Mononuclear cell (primary cell): ENCODE results near the gene KCNAB1. TPM values are rescaled to one million over a fixed set of nuclear protein-coding genes. Genes with fewer than 3 reads are reported as not detected.
"Not testable (repeated sequence)": the region's sequence is repeated elsewhere in the genome, so short reads cannot be mapped to it uniquely, and the experiment has no call there.

Experiments
- H3K27me3 ChIP-seq: 2 replicates; pipeline ENCODE4 v1.6.0; 2011; ENCODE audit warnings: low read length, control low read depth; ENCODE audit not compliant: insufficient read depth
- H3K4me1 ChIP-seq: 2 replicates; pipeline ENCODE4 v1.5.1; 2011; ENCODE audit warnings: mild to moderate bottlenecking, low read length, control low read depth; ENCODE audit not compliant: insufficient read depth
- H3K4me3 ChIP-seq: 2 replicates; pipeline ENCODE4 v1.5.1; 2011; ENCODE audit warnings: mild to moderate bottlenecking, low read length, moderate library complexity
- H3K9me3 ChIP-seq: 2 replicates; pipeline ENCODE4 v1.5.1; 2011; ENCODE audit warnings: low read depth, mild to moderate bottlenecking, control low read depth, low read length
- total RNA-seq: library from RNA; depleted of rRNA; stranded (reverse); fragments of >200 nt; gene quantifications from one replicate; pipeline ENCODE4 v1.2.3, GENCODE V29; 2012

Gene KCNAB1
- total RNA-seq: not detected

DNA sequence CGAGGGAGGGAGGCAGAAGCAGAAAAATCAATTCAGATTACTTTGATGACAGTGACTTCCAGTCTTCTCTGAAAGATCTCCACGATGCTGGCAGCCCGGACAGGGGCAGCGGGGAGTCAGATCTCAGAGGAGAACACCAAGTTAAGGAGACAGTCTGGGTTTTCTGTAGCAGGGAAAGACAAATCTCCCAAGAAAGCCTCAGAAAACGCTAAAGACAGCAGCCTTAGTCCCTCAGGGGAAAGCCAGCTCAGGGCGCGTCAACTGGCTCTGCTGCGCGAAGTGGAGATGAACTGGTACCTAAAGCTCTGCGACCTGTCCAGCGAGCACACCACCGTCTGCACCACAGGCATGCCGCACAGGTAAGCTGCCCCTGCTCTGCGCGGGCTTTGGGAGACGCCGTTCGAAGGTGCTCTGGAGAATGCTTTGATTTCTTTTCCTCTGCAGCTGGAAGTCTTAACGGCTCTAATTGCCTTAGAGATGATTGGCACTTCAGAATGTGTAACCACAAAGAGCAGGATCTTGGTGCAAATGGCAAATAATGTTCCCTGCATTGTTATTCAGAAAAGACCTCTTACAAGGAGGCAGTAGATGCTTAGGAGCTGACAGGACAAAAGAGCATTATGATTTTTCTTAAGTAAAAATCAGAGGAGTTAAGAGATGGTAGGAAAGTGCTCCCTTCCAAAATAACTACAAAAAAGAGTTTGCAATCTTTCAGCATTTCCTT, at the start of gene KCNAB1:
KCNAB1 (plus strand) TSS at position 51 of the 724 bp plus-strand sequence.
- no peaks in the 10 kb centered on the region for H3K9me3 ChIP-seq
- no peaks in the 10 kb centered on the region for H3K4me1 ChIP-seq
- H3K27me3 ChIP-seq: no peaks in the 10 kb centered on the region
- H3K4me3 ChIP-seq: no peak within 1 kb of the TSS

DNA sequence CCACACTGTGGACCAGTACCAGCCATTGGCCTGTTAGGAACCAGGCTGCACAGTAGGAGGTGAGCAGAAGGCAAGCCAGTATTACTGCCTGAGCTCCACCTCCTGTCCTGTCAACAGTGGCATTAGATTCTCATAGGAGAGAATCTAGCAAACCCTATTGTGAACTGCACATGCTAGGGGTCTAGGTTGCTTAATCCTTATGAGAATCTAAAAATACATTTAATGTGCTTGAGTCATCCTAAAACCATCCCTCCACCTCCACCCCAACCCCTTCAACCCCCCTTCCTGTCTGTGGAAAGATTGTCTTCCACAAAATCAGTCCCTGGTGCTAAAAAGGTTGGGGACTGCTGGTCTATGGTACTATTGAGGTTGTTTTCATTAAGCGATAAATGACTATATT, 49.3 kb upstream of the KCNAB1 start:
- Histone ChIP-seq H3K4me3 (no peak overlapping the region), H3K27me3 (no peaks in the 10 kb centered on the region), H3K9me3 (no peaks in the 10 kb centered on the region), H3K4me1 (no peaks in the 10 kb centered on the region)

DNA sequence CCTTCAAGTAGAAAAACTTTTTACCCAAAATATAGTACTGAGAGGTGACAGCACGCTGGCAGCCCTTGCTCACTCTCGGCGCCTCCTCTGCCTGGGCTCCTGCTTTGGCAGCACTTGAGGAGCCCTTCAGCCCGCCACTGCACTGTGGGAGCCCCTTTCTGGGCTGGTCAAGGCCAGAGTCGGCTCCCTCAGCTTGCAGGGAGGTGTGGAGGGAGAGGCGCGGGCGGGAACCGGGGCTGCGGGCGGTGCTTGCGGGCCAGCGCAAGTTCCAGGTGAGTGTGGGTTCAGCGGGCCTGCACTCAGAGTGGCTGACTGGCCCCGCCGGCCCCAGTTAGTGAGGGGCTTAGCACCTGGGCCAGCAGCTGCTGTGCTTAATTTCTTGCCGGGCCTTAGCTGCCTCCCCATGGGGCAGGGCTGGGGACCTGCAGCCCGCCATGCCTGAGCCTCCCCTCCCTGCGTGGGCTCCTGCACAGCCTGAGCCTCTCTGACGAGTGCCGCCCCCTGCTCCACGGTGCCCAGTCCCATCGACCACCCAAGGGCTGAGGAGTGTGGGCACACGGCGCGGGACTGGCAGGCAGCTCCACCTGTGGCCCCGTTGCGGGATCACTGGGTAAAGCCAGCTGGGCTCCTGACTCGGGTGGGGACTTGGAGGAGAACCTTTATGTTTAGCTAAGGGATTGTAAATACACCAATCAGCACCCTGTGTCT, 47.3 kb upstream of the KCNAB1 start:
- not testable (repeated sequence) for H3K4me3 ChIP-seq, H3K9me3 ChIP-seq, H3K27me3 ChIP-seq, H3K4me1 ChIP-seq

DNA sequence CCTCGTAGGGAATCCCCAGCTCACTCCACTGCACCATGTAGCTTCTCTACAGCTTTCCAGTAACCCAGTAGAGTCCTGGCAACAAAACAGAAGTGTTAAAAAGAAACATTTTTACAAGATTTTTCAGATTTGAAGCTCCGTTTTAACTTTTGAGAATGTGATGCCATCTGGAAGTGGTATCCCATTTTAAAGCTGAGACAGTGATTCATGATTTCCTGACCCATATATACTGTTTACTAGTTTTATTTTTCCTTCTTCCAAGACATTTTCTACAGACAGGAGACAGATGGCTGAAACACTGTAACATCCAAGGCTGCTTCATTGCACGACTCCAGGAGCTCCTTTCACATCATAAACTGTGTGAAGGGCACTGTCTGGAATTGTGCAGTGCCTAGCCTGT, 30.3 kb upstream of the KCNAB1 start:
- no peaks in the 10 kb centered on the region for H3K27me3 ChIP-seq
- no peak overlapping the region for H3K4me3 ChIP-seq
- H3K9me3 ChIP-seq: no peaks in the 10 kb centered on the region
- H3K4me1 ChIP-seq: no peaks in the 10 kb centered on the region

DNA sequence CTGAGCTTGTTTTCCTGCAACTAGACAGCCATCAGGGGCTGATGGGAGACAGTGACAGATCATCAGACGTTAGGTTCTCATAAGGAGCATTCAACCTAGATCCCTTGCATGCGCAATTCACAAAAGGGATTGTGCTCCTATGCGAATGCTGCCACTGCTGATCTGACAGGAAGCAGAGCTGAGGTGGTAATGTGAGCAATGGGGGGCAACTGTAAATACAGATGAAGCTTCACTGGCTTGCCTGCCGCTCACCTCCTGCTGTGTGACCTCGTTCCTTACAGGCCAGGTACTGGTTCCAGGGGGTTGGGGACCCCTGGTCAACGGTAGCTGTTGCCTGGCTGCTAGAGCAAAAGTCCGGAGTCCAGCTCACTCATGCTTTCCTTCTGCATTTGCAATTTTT, 26.4 kb upstream of the KCNAB1 start:
- no peaks in the 10 kb centered on the region for H3K27me3 ChIP-seq
- no peak overlapping the region for H3K4me3 ChIP-seq
- no peaks in the 10 kb centered on the region for H3K9me3 ChIP-seq
- H3K4me1 ChIP-seq: no peaks in the 10 kb centered on the region

DNA sequence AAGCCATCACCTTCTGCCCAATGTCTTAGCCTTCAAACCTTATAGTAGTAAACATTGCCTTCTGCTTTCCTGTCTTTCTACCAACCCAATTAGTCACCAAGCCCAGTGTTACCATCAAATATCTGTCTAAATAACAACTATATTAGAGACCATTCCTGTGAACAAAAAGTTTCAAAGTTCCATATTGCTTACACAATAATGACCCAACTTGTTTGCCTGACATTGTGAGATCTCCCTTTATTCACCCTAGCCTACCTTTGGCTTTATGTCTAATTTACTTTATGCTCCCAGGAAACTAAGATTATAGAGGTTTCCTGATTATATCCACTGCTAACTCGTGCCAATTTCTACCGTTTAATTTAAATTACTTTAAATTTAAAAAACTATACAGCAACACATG, 26.0 kb upstream of the KCNAB1 start:
- no peak overlapping the region for H3K4me3 ChIP-seq
- no peaks in the 10 kb centered on the region for H3K9me3 ChIP-seq
- H3K4me1 ChIP-seq: no peaks in the 10 kb centered on the region
- H3K27me3 ChIP-seq: no peaks in the 10 kb centered on the region

DNA sequence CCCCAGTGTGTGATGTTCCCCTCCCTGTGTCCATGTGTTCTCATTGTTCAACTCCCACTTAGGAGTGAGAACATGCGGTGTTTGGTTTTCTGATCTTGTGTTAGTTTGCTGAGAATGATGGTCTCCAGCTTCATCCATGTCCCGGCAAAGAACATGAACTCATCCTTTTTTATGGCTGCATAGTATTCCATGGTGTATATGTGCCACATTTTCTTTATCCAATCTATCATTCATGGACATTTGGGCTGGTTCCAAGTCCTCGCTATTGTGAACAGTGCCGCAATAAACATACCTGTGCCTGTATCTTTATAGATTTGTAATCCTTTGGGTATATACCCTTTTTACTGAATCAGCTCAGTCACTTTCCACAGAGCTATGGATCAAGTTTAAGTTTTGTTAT, 24.7 kb upstream of the KCNAB1 start:
- not testable (repeated sequence) for H3K4me3 ChIP-seq, H3K4me1 ChIP-seq, H3K9me3 ChIP-seq, H3K27me3 ChIP-seq

DNA sequence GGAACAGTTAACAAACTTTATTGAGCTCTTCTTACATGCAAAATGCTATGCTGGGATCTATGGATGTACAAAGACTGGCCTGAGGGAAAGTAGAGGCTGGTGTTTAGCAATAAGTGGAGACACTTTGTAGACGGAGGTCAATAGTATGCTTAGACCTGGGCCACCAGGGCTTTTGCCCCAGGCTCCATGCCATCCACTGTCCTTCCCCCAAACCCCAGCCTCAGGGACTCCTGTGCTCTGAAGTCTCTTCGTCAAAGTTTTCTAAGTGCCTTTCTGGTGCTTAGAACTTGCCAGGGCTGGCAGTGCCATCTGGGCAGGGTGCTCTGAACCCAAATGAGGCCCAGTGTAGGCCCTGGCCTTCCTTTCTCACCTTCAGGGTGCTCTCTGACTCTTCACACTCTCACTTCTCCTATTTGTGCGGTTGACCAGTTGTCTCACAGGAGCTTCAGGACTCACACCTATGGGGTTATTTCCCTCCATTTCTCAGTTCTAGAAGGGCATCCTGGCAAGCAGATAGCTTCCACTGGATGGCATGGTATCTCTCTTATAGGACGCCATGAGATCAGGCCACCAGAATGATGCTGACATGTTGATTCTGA, 21.8 kb upstream of the KCNAB1 start:
- H3K4me1 ChIP-seq: no peaks in the 10 kb centered on the region
- no peak overlapping the region for H3K4me3 ChIP-seq

DNA sequence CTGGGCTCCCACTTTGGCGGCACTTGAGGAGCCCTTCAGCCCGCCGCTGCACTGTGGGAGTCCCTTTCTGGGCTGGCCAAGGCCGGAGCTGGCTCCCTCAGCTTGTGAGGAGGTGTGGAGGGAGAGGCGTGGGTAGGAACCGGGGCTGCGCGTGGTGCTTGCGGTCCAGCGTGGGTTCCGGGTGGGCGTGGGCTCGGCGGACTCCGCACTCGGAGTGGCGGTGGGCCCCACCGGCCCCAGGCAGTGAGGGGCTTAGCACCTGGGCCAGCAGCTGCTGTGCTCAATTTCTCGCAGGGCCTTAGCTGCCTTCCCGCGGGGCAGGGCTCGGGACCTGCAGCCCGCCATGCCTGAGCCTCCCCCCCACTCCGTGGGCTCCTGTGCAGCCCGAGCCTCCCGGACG, 21.0 kb upstream of the KCNAB1 start:
- H3K4me3 ChIP-seq: not testable (repeated sequence)

More for the DNA sequence above, 21.8 kb upstream of the KCNAB1 start:
- Histone ChIP-seq H3K9me3 (no peaks in the 10 kb centered on the region), H3K27me3 (no peaks in the 10 kb centered on the region)

DNA sequence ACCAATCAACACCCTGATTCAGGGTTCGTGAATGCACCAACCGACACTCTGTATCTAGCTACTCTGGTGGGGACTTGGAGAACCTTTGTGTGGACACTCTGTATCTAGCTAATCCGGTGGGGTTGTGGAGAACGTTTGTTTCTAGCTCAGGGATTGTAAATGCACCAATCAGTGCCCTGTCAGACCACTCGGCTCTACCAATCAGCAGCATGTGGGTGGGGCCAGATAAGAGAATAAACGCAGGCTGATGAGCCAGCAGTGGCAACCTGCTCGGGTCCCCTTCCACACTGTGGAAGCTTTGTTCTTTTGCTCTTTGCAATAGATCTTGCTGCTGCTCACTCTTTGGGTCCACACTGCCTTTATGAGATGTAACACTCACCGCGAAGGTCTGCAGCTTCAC, 20.4 kb upstream of the KCNAB1 start:
- H3K4me3 ChIP-seq, H3K27me3 ChIP-seq, H3K9me3 ChIP-seq, H3K4me1 ChIP-seq: not testable (repeated sequence)

More for the DNA sequence above, 21.0 kb upstream of the KCNAB1 start:
- not testable (repeated sequence) for H3K9me3 ChIP-seq, H3K4me1 ChIP-seq, H3K27me3 ChIP-seq

DNA sequence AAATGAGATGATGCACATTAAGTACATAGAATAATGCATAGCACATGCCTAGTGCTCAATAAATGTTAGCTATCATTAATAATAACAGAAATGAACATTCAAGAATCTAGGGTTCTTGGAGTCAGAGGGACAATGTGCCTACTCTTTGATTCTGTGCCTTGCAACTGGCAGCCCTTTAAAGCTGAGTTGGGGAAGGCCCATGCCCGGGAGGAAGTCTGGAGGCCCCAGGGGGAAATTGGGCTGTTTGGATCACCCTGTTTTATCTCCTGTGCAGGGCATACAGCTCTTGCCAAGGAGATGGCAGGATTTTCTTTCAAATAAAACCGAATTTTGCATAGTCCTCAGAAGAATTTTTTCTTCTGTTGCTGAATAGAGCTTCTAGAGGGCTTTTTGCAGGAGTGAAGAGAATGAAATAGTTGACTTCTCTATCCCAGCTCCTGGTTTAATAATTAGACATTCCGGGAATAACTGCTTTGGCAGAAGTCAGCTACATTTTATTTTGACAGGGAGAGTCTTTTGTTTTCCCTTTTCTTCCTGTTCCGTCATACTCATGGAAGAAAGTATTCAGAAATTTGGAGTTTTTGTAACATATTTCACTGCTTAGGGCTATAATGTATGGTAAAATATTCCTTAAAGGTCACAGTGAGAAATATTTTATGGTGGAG, 18.0 kb upstream of the KCNAB1 start:
- no peaks in the 10 kb centered on the region for H3K27me3 ChIP-seq
- H3K4me1 ChIP-seq: no peaks in the 10 kb centered on the region
- no peak overlapping the region for H3K4me3 ChIP-seq
- no peaks in the 10 kb centered on the region for H3K9me3 ChIP-seq

DNA sequence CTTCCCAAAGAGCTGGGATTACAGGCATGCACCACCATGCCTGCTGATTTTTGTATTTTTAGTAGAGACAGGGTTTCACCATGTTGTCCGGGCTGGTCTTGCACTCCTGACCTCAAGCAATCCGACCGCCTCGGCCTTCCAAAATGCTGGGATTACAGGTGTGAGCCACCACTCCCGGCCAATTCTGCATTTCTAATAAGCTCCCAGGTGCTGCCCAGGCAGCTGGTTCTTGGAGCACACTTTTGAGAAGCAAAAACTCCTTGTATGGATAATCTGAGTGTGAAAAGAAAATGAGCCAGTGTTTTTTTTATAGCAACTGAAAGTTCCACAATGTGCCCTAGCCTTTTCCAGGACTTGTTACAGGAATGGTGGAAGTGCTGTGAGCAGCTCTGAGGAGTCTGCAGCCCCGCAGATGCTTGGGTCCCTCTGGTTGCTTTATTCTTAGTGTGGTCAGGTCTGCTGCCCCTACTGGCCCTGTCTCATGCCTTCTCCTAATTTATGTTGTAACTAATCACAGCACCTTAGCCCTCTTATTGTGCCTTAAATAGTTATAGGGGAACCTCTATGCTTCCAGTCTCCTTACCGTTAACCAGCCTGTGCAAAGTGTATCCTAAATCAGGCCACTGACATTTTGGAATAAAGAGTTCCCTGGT, 13.5 kb upstream of the KCNAB1 start:
- Histone ChIP-seq H3K4me1 (no peaks in the 10 kb centered on the region), H3K27me3 (no peaks in the 10 kb centered on the region), H3K4me3 (no peak overlapping the region), H3K9me3 (no peaks in the 10 kb centered on the region)

DNA sequence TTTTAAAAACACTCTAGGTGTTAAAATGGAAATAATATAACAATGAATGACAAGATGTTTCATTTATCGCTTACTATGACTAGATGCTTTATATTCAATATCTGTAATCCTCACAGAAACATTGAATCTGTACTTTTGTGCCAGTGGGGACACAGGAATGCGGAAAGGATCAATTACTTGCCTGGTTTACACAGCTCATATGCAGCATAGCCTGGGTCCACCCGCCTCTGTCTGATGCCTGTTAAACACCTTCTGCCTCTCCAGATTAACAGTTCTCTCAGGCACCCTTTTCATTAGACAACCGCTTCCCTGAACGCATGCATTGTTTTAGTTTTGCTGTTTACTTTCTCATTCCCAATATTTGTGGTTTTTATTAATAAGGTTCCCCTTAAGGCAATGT, 12.9 kb upstream of the KCNAB1 start:
- Histone ChIP-seq H3K27me3 (no peaks in the 10 kb centered on the region), H3K9me3 (no peaks in the 10 kb centered on the region), H3K4me1 (no peaks in the 10 kb centered on the region), H3K4me3 (no peak overlapping the region)

DNA sequence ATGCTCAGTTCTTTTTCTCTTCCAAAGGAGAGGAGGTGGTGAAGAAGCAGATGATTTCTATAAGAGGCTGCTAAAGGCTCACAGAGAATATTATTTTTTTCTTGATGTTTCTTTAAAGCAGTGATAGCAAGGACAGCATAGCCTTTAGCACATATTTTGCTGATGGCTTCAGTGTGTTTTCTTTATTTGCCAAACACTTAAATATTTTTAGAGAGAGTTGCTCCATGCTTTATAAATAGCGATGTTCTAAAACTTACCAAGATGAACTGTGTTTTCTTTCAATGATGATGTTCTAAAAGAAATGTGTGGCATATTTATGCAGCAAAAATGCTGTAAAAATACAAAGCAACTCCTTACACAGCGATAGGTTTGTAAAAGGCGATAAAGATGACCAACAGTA, 11.8 kb upstream of the KCNAB1 start:
- H3K4me3 ChIP-seq: no peak overlapping the region
- H3K4me1 ChIP-seq: no peaks in the 10 kb centered on the region
- H3K9me3 ChIP-seq: no peaks in the 10 kb centered on the region
- no peaks in the 10 kb centered on the region for H3K27me3 ChIP-seq

DNA sequence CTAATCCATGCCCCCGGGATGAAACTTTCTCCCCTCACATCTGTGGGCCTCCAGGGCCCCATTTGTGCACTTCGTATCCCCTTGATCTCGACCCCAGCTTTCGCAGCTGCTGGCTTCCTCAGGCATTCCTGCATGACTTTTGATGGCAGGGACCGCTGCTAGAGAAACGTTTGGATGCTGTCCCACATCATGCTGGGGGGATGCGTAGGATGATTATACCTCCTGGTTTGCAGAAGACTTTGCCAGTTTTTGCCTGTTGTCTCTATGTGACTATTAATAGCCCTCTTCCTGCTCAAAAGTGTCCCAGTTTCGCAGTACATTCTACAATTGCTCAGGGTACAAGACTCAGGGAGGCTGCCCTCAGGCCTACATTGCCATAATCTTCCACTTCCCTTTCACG, 10.4 kb upstream of the KCNAB1 start:
- H3K4me3 ChIP-seq: no peak overlapping the region
- no peaks in the 10 kb centered on the region for H3K9me3 ChIP-seq
- H3K4me1 ChIP-seq: no peaks in the 10 kb centered on the region
- H3K27me3 ChIP-seq: no peaks in the 10 kb centered on the region
